NCI-H2227 (cell line): ENCODE results near the gene DHX58.
"Not testable (repeated sequence)": the region's sequence is repeated elsewhere in the genome, so short reads cannot be mapped to it uniquely, and the experiment has no call there.

Experiments
- DNase-seq: peaks from one replicate; lab custom pipeline; 2025; ENCODE audit not compliant: unreplicated experiment; lab: John Stamatoyannopoulos, UW

DHX58 gene

GRCh38 chr17:42112552-42113176 lies at the start of gene DHX58:
Gene DHX58, minus strand, starts transcription at chr17:42112714. Its CDS starts 822 bp downstream, at chr17:42111892.
- peak; percentile 85 for DNase-seq

GRCh38 chr17:42160531-42160910 lies 48.0 kb upstream of the DHX58 start:
- DNase-seq, result no peak

- DNase-seq, result no peak
Observed at GRCh38 chr17:42159796-42160530, 47.4 kb upstream of the DHX58 start.

GRCh38 chr17:42155614-42156045 lies 43.1 kb upstream of the DHX58 start:
- DNase-seq, result peak; percentile 44

GRCh38 chr17:42153919-42154742 lies 41.6 kb upstream of the DHX58 start:
- peak; percentile 33 for DNase-seq

GRCh38 chr17:42146911-42147607 lies 34.5 kb upstream of the DHX58 start:
- DNase-seq, result no peak

- not testable (repeated sequence) for DNase-seq
Observed at GRCh38 chr17:42143138-42143537, 30.6 kb upstream of the DHX58 start.

GRCh38 chr17:42142371-42142896 lies 29.9 kb upstream of the DHX58 start:
- no peak for DNase-seq

GRCh38 chr17:42141382-42141781 lies 28.9 kb upstream of the DHX58 start:
- DNase-seq, result no peak

GRCh38 chr17:42140690-42141089 lies 28.2 kb upstream of the DHX58 start:
- not testable (repeated sequence) for DNase-seq

GRCh38 chr17:42138749-42139492 lies 26.4 kb upstream of the DHX58 start:
- DNase-seq, result no peak

- no peak for DNase-seq
Observed at GRCh38 chr17:42136654-42137051, 24.1 kb upstream of the DHX58 start.

- no peak for DNase-seq
Observed at GRCh38 chr17:42135664-42136653, 23.4 kb upstream of the DHX58 start.

- no peak for DNase-seq
Observed at GRCh38 chr17:42135151-42135550, 22.6 kb upstream of the DHX58 start.

- DNase-seq, result peak; percentile 80
Observed at GRCh38 chr17:42133461-42134041, 21.0 kb upstream of the DHX58 start.

- peak; percentile 69 for DNase-seq
Observed at GRCh38 chr17:42132941-42133340, 20.4 kb upstream of the DHX58 start.

- DNase-seq, result no peak
Observed at GRCh38 chr17:42131981-42132432, 19.5 kb upstream of the DHX58 start.

- DNase-seq, result no peak
Observed at GRCh38 chr17:42131232-42131631, 18.7 kb upstream of the DHX58 start.
